GM12878 (cell line): Measurements from ENCODE around the gene SLC38A1. TPM values are rescaled to one million over a fixed set of nuclear protein-coding genes. Genes with fewer than 3 reads are reported as not detected.

Experiments used
- ATAC-seq: fragments of 200-7000 bp; cut with Tn5 transposase; 3 replicates; pipeline ENCODE4 v1.9.1; 2020; ENCODE audit warnings: mild to moderate bottlenecking, moderate library complexity
- BruUV-seq: library from RNA; stranded (reverse); fragments of 400-500 nt; replicated peaks from 2 replicates; lab custom pipeline; 2021; lab: Mats Ljungman, UMichigan
- CTCF ChIA-PET: fragments of 300-600 bp; sonication (Branson Sonifier 250); formaldehyde crosslinking; extraction: SDS; loops from one replicate; lab custom pipeline; 2021; ENCODE audit warnings: inconsistent platforms; lab: Yijun Ruan, JAX
- POLR2A ChIA-PET: fragments of 350-600 bp; formaldehyde crosslinking; extraction: SDS; loops from one replicate; lab custom pipeline; 2021; ENCODE audit warnings: inconsistent platforms; lab: Charles Lee
- RAD21 ChIA-PET: fragments of 300-600 bp; sonication (Branson Sonifier 250); formaldehyde crosslinking; loops from one replicate; lab custom pipeline; 2023; ENCODE audit warnings: antibody characterized with exemption; ENCODE audit not compliant: unreplicated experiment; lab: Charles Lee
- SMC1A ChIA-PET: fragments of 300-600 bp; sonication (Branson Sonifier 250); formaldehyde crosslinking; loops from one replicate; lab custom pipeline; 2023; ENCODE audit not compliant: unreplicated experiment, uncharacterized antibody; lab: Charles Lee
- DNase-seq: peaks from one replicate; pipeline ENCODE4 v3.0.0-alpha.2; 2011; ENCODE audit warnings: low read depth, low spot score
- FAIRE-seq: peaks from 3 replicates; lab custom pipeline; 2011; peaks lifted over from hg19 to GRCh38; lab: Jason Lieb, UNC
- H2AFZ ChIP-seq: 2 replicates; pipeline ENCODE4 v1.6.0; 2011; ENCODE audit warnings: low read depth, low read length, control low read depth; ENCODE audit not compliant: control insufficient read depth
- H3K27ac ChIP-seq: 2 replicates; pipeline ENCODE4 v1.5.1; 2011; ENCODE audit warnings: control low read depth; ENCODE audit not compliant: control insufficient read depth, insufficient read depth
- H3K27me3 ChIP-seq, 2 experiments: replicated peaks in 1 of 2; 2 replicates each; pipeline versions ENCODE4 v1.6.0 to v1.6.1; 2011; ENCODE audit warnings: low read length in 1 of 2; ENCODE audit not compliant: control insufficient read depth in 2 of 2, insufficient read depth in 2 of 2
- H3K36me3 ChIP-seq, 2 experiments: 2 replicates each; pipeline ENCODE4 v1.5.1; 2011; ENCODE audit warnings: low read length in 1 of 2; ENCODE audit not compliant: control insufficient read depth in 2 of 2, insufficient read depth in 2 of 2
- H3K4me1 ChIP-seq: 2 replicates; pipeline ENCODE4 v1.6.1; 2011; ENCODE audit warnings: mild to moderate bottlenecking, low read length, moderate library complexity, mixed read lengths; ENCODE audit not compliant: control insufficient read depth, insufficient read depth
- H3K4me2 ChIP-seq: 2 replicates; pipeline ENCODE4 v1.6.0; 2011; ENCODE audit warnings: control low read depth; ENCODE audit not compliant: control insufficient read depth, insufficient read depth
- H3K4me3 ChIP-seq: fragments of 200-600 bp; sonication (generic); 2 replicates; pipeline ENCODE4 v1.5.1; 2016
- H3K79me2 ChIP-seq: 2 replicates; pipeline ENCODE4 v1.6.0; 2011; ENCODE audit warnings: low read length; ENCODE audit not compliant: control insufficient read depth, insufficient read depth
- H3K9ac ChIP-seq: 2 replicates; pipeline ENCODE4 v1.8.0; 2011; ENCODE audit warnings: low read length, control low read depth, mixed read lengths; ENCODE audit not compliant: control insufficient read depth, insufficient read depth
- H3K9me3 ChIP-seq: replicated peaks from 3 replicates; pipeline ENCODE4 v1.5.1; 2011; ENCODE audit warnings: mild to moderate bottlenecking, low read length; ENCODE audit not compliant: control insufficient read depth, insufficient read depth
- H4K20me1 ChIP-seq: 2 replicates; pipeline ENCODE4 v1.6.0; 2011; ENCODE audit not compliant: control insufficient read depth, insufficient read depth
- KLF5 ChIP-seq: fragments of 450-650 bp; IDR thresholded peaks from 2 replicates; pipeline ENCODE4 v1.6.1; 2014; ENCODE audit warnings: mild to moderate bottlenecking; ENCODE audit not compliant: partially characterized antibody
- MTA3 ChIP-seq: IDR thresholded peaks from 2 replicates; pipeline ENCODE4 v1.6.1; 2012; ENCODE audit warnings: low read length, inconsistent platforms, borderline replicate concordance
- NRF1 ChIP-seq: conservative IDR thresholded peaks from 2 replicates; pipeline ENCODE4 v1.6.1; 2011; ENCODE audit warnings: mild to moderate bottlenecking, low read depth, low read length, improper control_type of control experiment
- POLR2AphosphoS2 ChIP-seq: IDR thresholded peaks from 2 replicates; pipeline ENCODE4 v1.6.1; 2011; ENCODE audit warnings: low read depth, mild to moderate bottlenecking, low read length, improper control_type of control experiment, moderate library complexity
- POLR2AphosphoS5 ChIP-seq: IDR thresholded peaks from 2 replicates; pipeline ENCODE4 v1.6.1; 2011; ENCODE audit warnings: mild to moderate bottlenecking, low read length, inconsistent platforms
- RCOR1 ChIP-seq: conservative IDR thresholded peaks from 2 replicates; pipeline ENCODE4 v1.6.1; 2012; ENCODE audit warnings: low read depth, low read length, improper control_type of control experiment
- RUNX3 ChIP-seq: IDR thresholded peaks from 2 replicates; pipeline ENCODE4 v1.6.1; 2012; ENCODE audit warnings: low read length, inconsistent platforms
- SMARCA5 ChIP-seq: fragments of 450-650 bp; IDR thresholded peaks from 2 replicates; pipeline ENCODE4 v1.6.1; 2017; ENCODE audit warnings: mild to moderate bottlenecking
- SPI1 ChIP-seq: IDR thresholded peaks from 2 replicates; pipeline ENCODE4 v1.6.1; 2011; ENCODE audit warnings: low read depth, mild to moderate bottlenecking, low read length, moderate library complexity, borderline replicate concordance; ENCODE audit not compliant: insufficient read depth
- SREBF1 ChIP-seq: IDR thresholded peaks from 2 replicates; pipeline ENCODE4 v1.6.1; 2012; ENCODE audit warnings: mild to moderate bottlenecking, low read length
- ZBED1 ChIP-seq: IDR thresholded peaks from 2 replicates; pipeline ENCODE4 v1.6.1; 2016; ENCODE audit warnings: borderline replicate concordance
- ZNF24 ChIP-seq: fragments of 450-650 bp; IDR thresholded peaks from 2 replicates; pipeline ENCODE4 v1.6.1; 2017; ENCODE audit warnings: antibody characterized with exemption, mild to moderate bottlenecking
- ZSCAN29 ChIP-seq: fragments of 450-650 bp; IDR thresholded peaks from 2 replicates; pipeline ENCODE4 v1.6.1; 2017; ENCODE audit warnings: mild to moderate bottlenecking, moderate library complexity
- WGBS: methylation state at CpG from one replicate; pipeline ENCODE4 v1.1.6; 2016; ENCODE audit warnings: low lambda C conversion rate; ENCODE audit not compliant: insufficient replicate concordance, insufficient coverage; ENCODE audit errors: missing lambda C conversion rate; 5-methylcytosine and 5-hydroxymethylcytosine counted together
- in situ Hi-C: fragments of 300-500 bp; cut with MboI; formaldehyde crosslinking; loops from 9 replicates; pipeline ENCODE4 v1.14.3; 2018; ENCODE audit warnings: mixed read lengths
- intact Hi-C: fragments of 100-400 bp; cut with micrococcal nuclease; formaldehyde crosslinking; loops from one replicate; pipeline ENCODE4 v1.14.2; 2022; ENCODE audit not compliant: unreplicated experiment
- polyA plus RNA-seq, 11 experiments: library from polyadenylated mRNA; depleted of rRNA in 4 of 11; unstranded in 6 of 11; stranded (reverse) in 5 of 11; fragments of >200 nt; fragmentation: Nextera tagmentation in 4 of 11; fragmentation: Illumina TruSeq in 1 of 11; extraction: Ambion mirVana in 4 of 11; extraction: Trizol in 1 of 11; gene quantifications; 1 replicate in 1 of 11; 2 replicates in 10 of 11; pipeline versions ENCODE4 v1.2.1 to v1.2.3, GENCODE V29; 2011 to 2016; ENCODE audit warnings: inconsistent platforms in 2 of 11, missing spikeins in 2 of 11, low read depth in 1 of 11
- total RNA-seq, 4 experiments: library from RNA; depleted of rRNA in 3 of 4; stranded (reverse); fragments of >200 nt in 3 of 4; fragmentation: Illumina TruSeq in 1 of 4; extraction: Trizol in 1 of 4; gene quantifications; 2 replicates each; pipeline versions ENCODE4 v1.2.1 to v1.2.3, GENCODE V29; 2013 to 2021
- TF ChIP-seq, protein P1 (sequence below): fragments of 450-650 bp; IDR thresholded peaks from 2 replicates; pipeline ENCODE4 v1.6.1; 2016; ENCODE audit warnings: mild to moderate bottlenecking
- TF ChIP-seq, protein P2 (sequence below): IDR thresholded peaks from 2 replicates; pipeline ENCODE4 v1.6.1; 2011; ENCODE audit warnings: borderline replicate concordance, low read depth, mild to moderate bottlenecking, moderate library complexity, low read length; ENCODE audit not compliant: insufficient read depth, poor library complexity, severe bottlenecking
- TF ChIP-seq, protein P3 (sequence below): fragments of 450-650 bp; IDR thresholded peaks from 2 replicates; pipeline ENCODE4 v1.6.1; 2018; ENCODE audit warnings: mild to moderate bottlenecking, low read depth, moderate library complexity; ENCODE audit not compliant: partially characterized antibody

SLC38A1 gene
- total and polyA plus RNA-seq, 10 of the 15 experiments (the other 5 are each of a cell fraction or from before 2014, with no cell fraction given) = 38.1 to 191 (median 144) TPM

DNA sequence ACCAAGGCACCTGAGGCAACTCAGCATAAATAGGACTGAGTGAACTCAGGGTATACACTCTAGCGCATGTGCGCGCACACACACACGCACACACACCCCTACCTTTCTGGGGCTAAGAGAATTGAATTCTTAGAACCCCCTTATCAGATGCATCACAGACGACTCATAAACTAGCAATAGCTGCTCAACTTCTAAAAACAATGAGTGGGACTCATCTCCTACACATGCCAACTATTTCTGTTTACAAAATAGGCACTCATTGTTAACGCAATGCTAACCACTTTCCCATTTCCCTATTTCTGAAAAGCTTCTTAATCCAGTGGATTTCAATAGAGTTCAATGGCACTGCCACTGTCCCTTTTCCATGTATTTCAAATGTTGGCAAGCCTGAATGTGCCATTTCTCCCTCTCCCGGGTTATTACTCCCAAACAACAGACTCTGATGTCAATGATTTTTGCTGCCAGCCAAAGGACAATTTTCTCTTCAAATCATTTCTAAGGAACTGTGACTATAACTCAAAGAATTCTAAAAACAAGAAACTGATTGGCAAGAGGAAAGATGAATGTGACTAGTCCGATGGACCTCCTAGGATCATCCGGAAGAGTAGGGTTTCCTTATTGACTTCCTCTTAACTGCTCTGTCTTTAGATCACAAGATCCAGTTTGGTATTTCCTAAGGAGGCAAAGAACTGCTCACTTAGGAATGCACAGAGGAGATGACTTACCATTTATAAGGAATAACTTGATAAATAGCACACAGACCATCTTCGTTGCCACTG, 48.8 kb downstream of the SLC38A1 start:
- RAD21 ChIA-PET = interaction anchor here (1.0 to 7.4 kb wide), 6 partner anchors 12 to 49 kb away, joined by 3 to 72 read pairs (median 46); partner anchors contain the start of gene SLC38A1
- no peak for FAIRE-seq
- no peak for TF ChIP-seq ZSCAN29
- TF ChIP-seq SPI1 = peak; percentile 36; the same call in 1 of the 2 replicates
- TF ChIP-seq, protein P1, sequence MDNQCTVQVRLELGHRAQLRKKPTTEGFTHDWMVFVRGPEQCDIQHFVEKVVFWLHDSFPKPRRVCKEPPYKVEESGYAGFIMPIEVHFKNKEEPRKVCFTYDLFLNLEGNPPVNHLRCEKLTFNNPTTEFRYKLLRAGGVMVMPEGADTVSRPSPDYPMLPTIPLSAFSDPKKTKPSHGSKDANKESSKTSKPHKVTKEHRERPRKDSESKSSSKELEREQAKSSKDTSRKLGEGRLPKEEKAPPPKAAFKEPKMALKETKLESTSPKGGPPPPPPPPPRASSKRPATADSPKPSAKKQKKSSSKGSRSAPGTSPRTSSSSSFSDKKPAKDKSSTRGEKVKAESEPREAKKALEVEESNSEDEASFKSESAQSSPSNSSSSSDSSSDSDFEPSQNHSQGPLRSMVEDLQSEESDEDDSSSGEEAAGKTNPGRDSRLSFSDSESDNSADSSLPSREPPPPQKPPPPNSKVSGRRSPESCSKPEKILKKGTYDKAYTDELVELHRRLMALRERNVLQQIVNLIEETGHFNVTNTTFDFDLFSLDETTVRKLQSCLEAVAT = peak; percentile 46; the same call in 1 of the 2 replicates
- TF ChIP-seq, protein P2, sequence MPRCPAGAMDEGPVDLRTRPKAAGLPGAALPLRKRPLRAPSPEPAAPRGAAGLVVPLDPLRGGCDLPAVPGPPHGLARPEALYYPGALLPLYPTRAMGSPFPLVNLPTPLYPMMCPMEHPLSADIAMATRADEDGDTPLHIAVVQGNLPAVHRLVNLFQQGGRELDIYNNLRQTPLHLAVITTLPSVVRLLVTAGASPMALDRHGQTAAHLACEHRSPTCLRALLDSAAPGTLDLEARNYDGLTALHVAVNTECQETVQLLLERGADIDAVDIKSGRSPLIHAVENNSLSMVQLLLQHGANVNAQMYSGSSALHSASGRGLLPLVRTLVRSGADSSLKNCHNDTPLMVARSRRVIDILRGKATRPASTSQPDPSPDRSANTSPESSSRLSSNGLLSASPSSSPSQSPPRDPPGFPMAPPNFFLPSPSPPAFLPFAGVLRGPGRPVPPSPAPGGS = peak; percentile 29
- no peak for TF ChIP-seq NRF1
- 0 out of 2 replicates have a peak, but pooled peaks have one; percentile 12 for TF ChIP-seq ZBED1
- TF ChIP-seq RUNX3 = no peak
- TF ChIP-seq SMARCA5 = 0 out of 2 replicates have a peak, but pooled peaks have one; percentile 10
- TF ChIP-seq, protein P3, sequence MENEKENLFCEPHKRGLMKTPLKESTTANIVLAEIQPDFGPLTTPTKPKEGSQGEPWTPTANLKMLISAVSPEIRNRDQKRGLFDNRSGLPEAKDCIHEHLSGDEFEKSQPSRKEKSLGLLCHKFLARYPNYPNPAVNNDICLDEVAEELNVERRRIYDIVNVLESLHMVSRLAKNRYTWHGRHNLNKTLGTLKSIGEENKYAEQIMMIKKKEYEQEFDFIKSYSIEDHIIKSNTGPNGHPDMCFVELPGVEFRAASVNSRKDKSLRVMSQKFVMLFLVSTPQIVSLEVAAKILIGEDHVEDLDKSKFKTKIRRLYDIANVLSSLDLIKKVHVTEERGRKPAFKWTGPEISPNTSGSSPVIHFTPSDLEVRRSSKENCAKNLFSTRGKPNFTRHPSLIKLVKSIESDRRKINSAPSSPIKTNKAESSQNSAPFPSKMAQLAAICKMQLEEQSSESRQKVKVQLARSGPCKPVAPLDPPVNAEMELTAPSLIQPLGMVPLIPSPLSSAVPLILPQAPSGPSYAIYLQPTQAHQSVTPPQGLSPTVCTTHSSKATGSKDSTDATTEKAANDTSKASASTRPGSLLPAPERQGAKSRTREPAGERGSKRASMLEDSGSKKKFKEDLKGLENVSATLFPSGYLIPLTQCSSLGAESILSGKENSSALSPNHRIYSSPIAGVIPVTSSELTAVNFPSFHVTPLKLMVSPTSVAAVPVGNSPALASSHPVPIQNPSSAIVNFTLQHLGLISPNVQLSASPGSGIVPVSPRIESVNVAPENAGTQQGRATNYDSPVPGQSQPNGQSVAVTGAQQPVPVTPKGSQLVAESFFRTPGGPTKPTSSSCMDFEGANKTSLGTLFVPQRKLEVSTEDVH = no peak
- TF ChIP-seq KLF5 = no peak
- no peak for TF ChIP-seq SREBF1
- 0 out of 2 replicates have a peak, but pooled peaks have one; percentile 37 for TF ChIP-seq POLR2AphosphoS5
- TF ChIP-seq MTA3 = no peak
- TF ChIP-seq ZNF24 = no peak
- no peak for TF ChIP-seq POLR2AphosphoS2
- TF ChIP-seq RCOR1 = no peak

More for the DNA sequence above, 48.8 kb downstream of the SLC38A1 start:
- 0 out of 2 replicates have a peak overlapping the region, but pooled peaks have one; percentile 67 for H3K4me2 ChIP-seq
- no peak for ATAC-seq
- CTCF ChIA-PET = interaction anchor here (0.6 to 1.2 kb wide), 3 partner anchors 81 to 277 kb away, joined by 3 read pairs; no protein-coding TSS in a partner anchor
- no peak overlapping the region for H3K9ac ChIP-seq
- H3K27ac ChIP-seq = peak overlapping the region; percentile 87
- no peak overlapping the region for H2AFZ ChIP-seq
- SMC1A ChIA-PET = interaction anchor here (0.8 to 8.9 kb wide), 6 partner anchors 14 to 83 kb away, joined by 3 to 117 read pairs (median 62); partner anchors contain the start of gene SLC38A1
- H3K9me3 ChIP-seq = no peaks in the 10 kb centered on the region
- H3K79me2 ChIP-seq = peaks cover 70% of the 10 kb centered on the region
- BruUV-seq = no TSS peak
- WGBS = 82% methylated on average over 10 of the region's 10 CpGs
- peaks cover 59% of the 10 kb centered on the region for H3K4me1 ChIP-seq
- no peaks in the 10 kb centered on the region for H3K27me3 ChIP-seq
- DNase-seq = no peak
- H3K36me3 ChIP-seq = peaks cover 10 to 26% of the 10 kb centered on the region in 2 experiments
- intact Hi-C loops (loop anchor here (5.0 kb wide), 1 partner anchor 228 kb away; the partner anchor contains the start of gene SCAF11), in situ Hi-C loops (loop anchor here (10.0 kb wide), 1 partner anchor 235 kb away; no protein-coding TSS in a partner anchor)
- POLR2A ChIA-PET = interaction anchor here (0.6 to 6.2 kb wide), 4 partner anchors 12 to 101 kb away, joined by 3 to 95 read pairs (median 46); partner anchors contain the start of gene SLC38A1
- H3K4me3 ChIP-seq = peak overlapping the region; percentile 9
- H4K20me1 ChIP-seq = no peaks in the 10 kb centered on the region
